ENCODE data around the gene CFAP91.

CFAP91 gene

DNA sequence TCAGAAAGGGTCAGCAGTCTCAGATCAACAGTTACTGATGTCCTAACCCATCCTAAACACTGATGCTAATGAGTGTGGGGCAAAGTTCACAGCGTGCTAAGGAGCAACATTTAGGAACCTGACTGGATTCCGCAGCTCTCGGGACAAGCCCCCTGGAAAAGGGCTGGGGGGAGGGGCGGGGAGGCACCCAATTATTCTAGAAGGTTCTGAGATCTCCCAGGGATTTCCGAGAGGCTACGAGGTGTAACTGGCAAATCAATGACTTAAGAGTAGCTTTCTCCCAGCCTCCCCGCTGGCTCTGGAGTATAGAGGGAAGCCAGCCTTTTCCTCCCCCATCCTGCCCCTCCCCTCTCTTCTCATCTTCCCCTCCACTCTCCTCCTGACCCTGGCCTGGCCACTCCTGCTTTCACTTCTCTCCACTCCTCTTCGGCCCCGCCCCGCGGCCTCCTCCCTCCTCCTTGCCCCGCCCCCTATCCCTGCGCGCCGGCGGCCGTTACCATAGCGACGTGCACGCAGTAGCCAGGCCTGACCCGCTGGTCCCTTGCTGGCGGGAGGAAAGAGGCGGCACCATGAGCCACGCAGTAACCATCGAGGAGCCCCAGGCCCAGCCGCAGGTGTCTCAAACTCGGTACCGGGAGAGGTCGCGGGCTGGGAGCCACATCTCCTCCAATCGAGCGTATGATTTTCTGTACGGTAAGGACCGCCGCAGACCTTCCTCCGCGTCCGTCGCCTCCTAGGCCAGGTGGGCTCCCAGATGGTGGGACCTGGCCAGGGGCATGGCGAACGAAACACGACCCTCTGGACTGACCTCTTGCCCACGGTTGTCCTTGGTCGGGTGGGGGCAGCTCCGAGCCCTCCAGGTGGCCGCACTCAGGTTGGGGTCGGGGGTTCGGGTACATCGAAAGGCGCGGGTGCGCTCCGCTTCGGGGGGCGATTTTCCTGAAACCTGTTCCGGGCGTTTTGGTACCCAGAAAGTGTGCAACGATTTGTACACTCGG lies at the start of gene CFAP91:
TSS of gene CFAP91 (plus strand) at position 493 of the 998 bp plus-strand sequence. CDS start at position 570, 77 bp downstream.
- TF ChIP-seq, protein P1, sequence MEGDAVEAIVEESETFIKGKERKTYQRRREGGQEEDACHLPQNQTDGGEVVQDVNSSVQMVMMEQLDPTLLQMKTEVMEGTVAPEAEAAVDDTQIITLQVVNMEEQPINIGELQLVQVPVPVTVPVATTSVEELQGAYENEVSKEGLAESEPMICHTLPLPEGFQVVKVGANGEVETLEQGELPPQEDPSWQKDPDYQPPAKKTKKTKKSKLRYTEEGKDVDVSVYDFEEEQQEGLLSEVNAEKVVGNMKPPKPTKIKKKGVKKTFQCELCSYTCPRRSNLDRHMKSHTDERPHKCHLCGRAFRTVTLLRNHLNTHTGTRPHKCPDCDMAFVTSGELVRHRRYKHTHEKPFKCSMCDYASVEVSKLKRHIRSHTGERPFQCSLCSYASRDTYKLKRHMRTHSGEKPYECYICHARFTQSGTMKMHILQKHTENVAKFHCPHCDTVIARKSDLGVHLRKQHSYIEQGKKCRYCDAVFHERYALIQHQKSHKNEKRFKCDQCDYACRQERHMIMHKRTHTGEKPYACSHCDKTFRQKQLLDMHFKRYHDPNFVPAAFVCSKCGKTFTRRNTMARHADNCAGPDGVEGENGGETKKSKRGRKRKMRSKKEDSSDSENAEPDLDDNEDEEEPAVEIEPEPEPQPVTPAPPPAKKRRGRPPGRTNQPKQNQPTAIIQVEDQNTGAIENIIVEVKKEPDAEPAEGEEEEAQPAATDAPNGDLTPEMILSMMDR (conservative IDR thresholded peaks at IDR 0.05; ENCODE audit: control insufficient read depth, insufficient read depth, low read depth, low read length): no peak
- H3K4me3 ChIP-seq (ENCODE audit: control insufficient read depth, low read depth, low read length): peak within 1 kb of the TSS; percentile 56
- DNase-seq (ENCODE audit: low read depth): peak; percentile 88

DNA sequence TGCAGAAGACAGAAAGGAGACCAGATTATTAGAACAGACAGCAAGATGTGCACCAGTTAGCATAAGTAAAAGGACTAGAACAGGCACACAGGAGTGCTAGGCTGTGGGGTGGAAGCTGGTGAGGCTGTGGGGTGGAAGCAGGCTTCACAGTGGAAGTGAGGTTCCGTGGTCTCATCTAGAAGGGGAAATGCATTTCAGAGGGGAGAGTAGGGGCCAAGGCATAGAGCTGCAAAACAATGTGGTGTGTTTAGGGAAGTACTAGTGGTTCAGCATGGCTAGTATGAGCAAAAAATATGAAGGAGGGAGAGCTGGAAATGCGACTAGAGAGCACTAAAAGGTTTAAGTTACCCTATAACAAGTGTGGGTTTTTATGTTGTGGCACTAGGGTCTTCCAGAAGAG lies 48.9 kb upstream of the CFAP91 start:
- no peak overlapping the region for H3K4me3 ChIP-seq (ENCODE audit: control insufficient read depth, low read depth, low read length)
- DNase-seq (ENCODE audit: low read depth): no peak
- TF ChIP-seq, protein P1 (conservative IDR thresholded peaks at IDR 0.05; ENCODE audit: control insufficient read depth, insufficient read depth, low read depth, low read length): no peak

DNA sequence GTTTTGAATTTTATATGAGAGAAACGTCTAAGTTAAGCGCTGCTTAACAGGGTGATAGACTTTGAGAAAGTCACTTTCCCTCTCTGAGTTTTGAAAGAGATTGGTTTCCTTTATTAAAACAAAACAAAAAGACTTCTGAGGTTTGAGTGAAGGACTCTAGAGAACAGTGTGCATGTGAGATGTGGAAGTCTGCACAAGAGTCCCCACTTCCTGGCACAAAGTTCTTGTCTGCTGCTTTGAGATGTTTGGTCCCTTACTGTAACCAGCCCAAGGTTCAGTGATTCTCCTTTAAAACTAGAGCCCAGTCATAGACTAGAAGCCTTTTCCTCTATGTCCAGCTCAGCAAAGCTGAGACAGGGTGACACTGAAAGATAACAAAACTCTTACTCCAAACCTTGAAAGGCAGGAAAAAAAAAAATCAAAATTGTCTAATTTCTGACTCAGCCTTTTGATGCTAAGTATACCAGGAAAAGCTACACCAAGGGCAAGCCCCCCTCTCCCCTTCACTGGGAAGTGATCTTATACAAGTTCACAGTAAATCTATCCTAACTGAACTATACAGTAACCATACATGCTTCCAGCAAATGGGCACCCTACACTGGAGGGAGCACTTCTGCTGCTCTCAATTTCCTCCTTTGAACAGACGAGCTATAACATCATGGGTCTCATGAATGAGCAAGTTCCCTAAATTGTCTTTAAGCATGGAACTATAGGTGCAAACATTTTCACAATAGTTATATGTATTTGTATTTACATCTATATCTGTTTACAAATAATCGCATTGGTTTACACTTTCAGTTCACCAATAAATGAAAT lies 44.7 kb upstream of the CFAP91 start:
- TF ChIP-seq, protein P1 (conservative IDR thresholded peaks at IDR 0.05; ENCODE audit: control insufficient read depth, insufficient read depth, low read depth, low read length): no peak
- no peak for DNase-seq (ENCODE audit: low read depth)
- H3K4me3 ChIP-seq (ENCODE audit: control insufficient read depth, low read depth, low read length): no peak overlapping the region

DNA sequence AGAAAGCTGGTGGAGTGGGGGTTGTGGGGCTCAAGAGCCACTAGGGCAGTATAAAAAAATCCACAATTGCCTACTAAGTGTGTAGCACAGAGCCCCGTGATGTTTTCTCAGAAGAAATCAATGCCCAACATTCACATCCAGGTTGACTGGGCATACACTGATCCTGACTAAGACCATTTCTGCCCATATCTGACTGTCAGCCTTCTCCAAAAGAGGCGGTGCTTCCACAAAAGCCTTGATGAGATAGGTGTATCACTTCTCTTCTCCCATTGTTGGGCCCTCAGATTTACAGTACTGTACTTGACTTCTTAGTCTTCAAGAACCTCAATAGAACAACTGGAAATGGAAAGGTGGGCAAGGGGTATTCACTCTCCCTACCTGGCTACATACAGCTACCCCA lies 43.8 kb upstream of the CFAP91 start:
- TF ChIP-seq, protein P1 (conservative IDR thresholded peaks at IDR 0.05; ENCODE audit: control insufficient read depth, insufficient read depth, low read depth, low read length): no peak
- DNase-seq (ENCODE audit: low read depth): no peak
- H3K4me3 ChIP-seq (ENCODE audit: control insufficient read depth, low read depth, low read length): no peak overlapping the region

DNA sequence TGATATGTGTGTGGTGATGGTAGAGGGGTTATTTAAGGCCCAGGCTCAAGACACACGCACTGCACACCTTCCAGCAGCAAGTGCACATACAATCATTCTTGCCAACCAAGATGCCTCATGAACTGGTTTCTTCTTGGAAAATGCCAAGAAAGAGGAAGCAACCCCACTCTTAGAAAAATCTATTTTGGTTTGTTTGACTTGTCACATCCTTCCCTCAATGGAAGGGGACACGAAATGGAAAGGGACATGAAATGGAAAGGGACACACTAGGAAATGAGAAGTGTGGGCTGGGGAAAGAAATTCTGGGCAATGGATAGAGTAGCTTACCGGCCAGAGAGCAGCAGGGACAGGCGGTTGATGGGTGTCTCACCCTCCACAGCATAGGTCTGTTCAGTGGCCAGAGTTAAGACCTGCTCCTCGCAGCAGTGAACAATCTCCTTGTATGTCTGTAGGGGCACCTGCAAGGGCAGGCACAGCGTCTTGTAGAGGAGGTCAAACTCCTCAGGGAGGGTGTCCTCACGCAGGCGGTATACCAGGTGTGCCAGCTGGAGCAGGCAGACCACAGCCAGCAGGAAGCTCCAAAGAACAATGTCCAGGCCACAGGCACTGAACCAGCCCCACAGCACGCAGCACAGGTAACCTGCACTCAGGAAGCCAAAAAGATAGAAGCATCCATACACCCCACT lies 43.1 kb upstream of the CFAP91 start:
- TF ChIP-seq, protein P1 (conservative IDR thresholded peaks at IDR 0.05; ENCODE audit: control insufficient read depth, insufficient read depth, low read depth, low read length): no peak
- H3K4me3 ChIP-seq (ENCODE audit: control insufficient read depth, low read depth, low read length): no peak overlapping the region
- DNase-seq (ENCODE audit: low read depth): no peak

All from fibroblast of mammary gland (primary cell).